ENCODE data around the gene FNDC3B. TPM values are rescaled to one million over a fixed set of nuclear protein-coding genes. Genes with fewer than 3 reads are reported as not detected.
A peak's percentile ranks its signal among the peaks of the same experiment; 100 is the strongest.

The FNDC3B gene
- total RNA-seq, 2 donors from 2014 or later, result 57.6 to 69.3 TPM

- no peak for DNase-seq (ENCODE audit: low spot score)
- no peak overlapping the region for H3K27ac ChIP-seq
- peaks cover 62% of the 10 kb centered on the region for H3K36me3 ChIP-seq
- no peaks in the 10 kb centered on the region for H3K27me3 ChIP-seq
- peaks cover 0 to 5% of the 10 kb centered on the region in 2 donors for H3K4me1 ChIP-seq
- H3K4me3 ChIP-seq, result no peak overlapping the region
- no peak for TF ChIP-seq CTCF (IDR thresholded peaks at IDR 0.05)
- H3K9me3 ChIP-seq, result no peaks in the 10 kb centered on the region
These were observed 295.4 kb downstream of the FNDC3B start for GRCh38 chr3:172334671-172335207.

GRCh38 chr3:172339892-172340291 lies 300.5 kb downstream of the FNDC3B start:
- Histone ChIP-seq H3K36me3 (peaks cover 64% of the 10 kb centered on the region), H3K4me1 (no peaks in the 10 kb centered on the region), H3K9me3 (no peaks in the 10 kb centered on the region), H3K27me3 (no peaks in the 10 kb centered on the region), H3K4me3 (no peak overlapping the region), H3K27ac (no peak overlapping the region)
- DNase-seq (ENCODE audit: low spot score), result no peak
- TF ChIP-seq CTCF (IDR thresholded peaks at IDR 0.05), result no peak

GRCh38 chr3:172340583-172340982 lies 301.2 kb downstream of the FNDC3B start:
- Histone ChIP-seq H3K27ac (no peak overlapping the region), H3K4me1 (no peaks in the 10 kb centered on the region), H3K36me3 (peaks cover 69% of the 10 kb centered on the region), H3K9me3 (no peaks in the 10 kb centered on the region), H3K4me3 (no peak overlapping the region), H3K27me3 (no peaks in the 10 kb centered on the region)
- TF ChIP-seq CTCF (IDR thresholded peaks at IDR 0.05), result no peak
- DNase-seq (ENCODE audit: low spot score), result no peak

GRCh38 chr3:172341482-172342059 lies 302.2 kb downstream of the FNDC3B start:
- peaks cover 74% of the 10 kb centered on the region for H3K36me3 ChIP-seq
- H3K9me3 ChIP-seq, result no peaks in the 10 kb centered on the region
- no peaks in the 10 kb centered on the region for H3K4me1 ChIP-seq
- no peak overlapping the region for H3K27ac ChIP-seq
- peak; percentile 35 to 83 for TF ChIP-seq CTCF (IDR thresholded peaks at IDR 0.05)
- DNase-seq (ENCODE audit: low spot score), result no peak
- no peaks in the 10 kb centered on the region for H3K27me3 ChIP-seq
- H3K4me3 ChIP-seq, result no peak overlapping the region

GRCh38 chr3:172342097-172342659 lies 302.8 kb downstream of the FNDC3B start:
- H3K27ac ChIP-seq, result no peak overlapping the region
- peaks cover 77% of the 10 kb centered on the region for H3K36me3 ChIP-seq
- no peaks in the 10 kb centered on the region for H3K4me1 ChIP-seq
- TF ChIP-seq CTCF (IDR thresholded peaks at IDR 0.05), result no peak
- no peaks in the 10 kb centered on the region for H3K27me3 ChIP-seq
- no peaks in the 10 kb centered on the region for H3K9me3 ChIP-seq
- H3K4me3 ChIP-seq, result no peak overlapping the region
- DNase-seq (ENCODE audit: low spot score), result no peak

Data from right atrium auricular region (tissue), 2 donors.